AG10803 (cell line): ENCODE results near the gene BTBD16.

ENCODE experiments used
- DNase-seq: peaks from one replicate; pipeline ENCODE4 v3.0.0; 2010; ENCODE audit warnings: low read depth
- H3K4me3 ChIP-seq: 2 replicates; pipeline ENCODE4 v1.5.1; 2011; ENCODE audit warnings: mild to moderate bottlenecking, low read length, control low read depth
- CTCF ChIP-seq: conservative IDR thresholded peaks from 2 replicates; pipeline ENCODE4 v1.5.1; 2011; ENCODE audit warnings: mild to moderate bottlenecking, low read length, control low read depth, inconsistent platforms

BTBD16 gene

DNA sequence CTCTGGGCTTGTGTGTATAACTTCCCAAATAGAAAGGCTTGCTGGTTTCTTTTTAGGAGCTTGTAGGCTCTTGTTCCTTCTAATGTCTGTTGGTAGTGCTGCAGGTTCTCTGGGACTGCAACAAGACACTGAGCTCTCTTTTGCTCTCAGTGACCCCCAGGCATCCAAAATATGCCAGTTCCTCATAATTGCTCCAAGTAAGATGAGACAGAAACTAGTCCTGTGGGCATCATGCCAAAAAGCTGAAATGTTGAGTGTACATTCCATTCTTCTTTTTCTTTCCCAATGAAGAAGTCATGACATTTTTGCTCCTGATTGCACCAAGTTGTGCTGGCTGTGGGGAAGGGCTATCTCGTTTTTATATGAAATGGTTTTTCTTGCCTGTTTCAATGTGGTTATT is 7.1 kb upstream of the BTBD16 start:
- no peak overlapping the region for H3K4me3 ChIP-seq
- TF ChIP-seq CTCF = no peak
- DNase-seq = peak; percentile 96

DNA sequence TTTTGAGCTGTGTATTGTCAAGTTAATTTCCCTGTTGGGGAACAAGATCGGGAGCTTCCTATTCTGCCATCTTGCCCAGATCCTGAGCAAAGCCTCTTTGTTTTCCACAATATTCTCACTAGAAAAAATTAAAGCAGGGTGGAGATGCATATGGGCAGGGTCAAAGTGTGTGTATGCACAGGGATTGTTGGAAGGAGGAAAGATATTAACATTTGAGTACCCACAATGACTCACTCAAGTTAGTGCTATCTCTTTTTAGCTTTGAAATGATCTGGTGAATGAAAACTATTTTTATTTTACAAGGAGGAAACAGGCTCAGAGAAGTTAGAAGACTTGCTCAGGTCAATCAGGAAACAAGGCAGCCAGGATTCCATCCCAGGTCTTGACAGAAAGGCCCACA is 6.7 kb upstream of the BTBD16 start:
- DNase-seq = no peak
- no peak for TF ChIP-seq CTCF
- no peak overlapping the region for H3K4me3 ChIP-seq

DNA sequence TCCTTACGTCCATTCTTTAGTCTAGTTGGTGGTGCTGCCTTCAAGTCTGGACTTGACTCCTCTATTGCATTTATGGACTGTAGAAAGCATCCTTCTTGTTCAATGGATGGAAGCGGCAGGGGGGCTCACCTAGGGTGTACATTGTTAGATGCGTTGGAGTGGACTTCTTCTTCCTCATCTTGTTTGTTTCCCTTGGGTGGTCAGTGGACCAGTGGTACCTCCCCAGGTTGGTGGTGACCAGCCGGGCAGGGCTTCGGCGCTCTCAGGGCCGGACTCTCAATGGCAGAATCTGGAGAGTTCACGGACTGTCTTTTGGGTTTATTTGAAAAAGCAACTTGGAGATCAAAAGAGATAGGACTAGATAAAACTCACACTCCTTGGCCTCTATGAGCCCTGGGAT is 6.2 kb upstream of the BTBD16 start:
- no peak for TF ChIP-seq CTCF
- no peak for DNase-seq
- no peak overlapping the region for H3K4me3 ChIP-seq

GRCh38 chr10:122265896-122266295 is 5.2 kb upstream of the BTBD16 start:
- no peak overlapping the region for H3K4me3 ChIP-seq
- TF ChIP-seq CTCF = no peak
- DNase-seq = no peak

DNA sequence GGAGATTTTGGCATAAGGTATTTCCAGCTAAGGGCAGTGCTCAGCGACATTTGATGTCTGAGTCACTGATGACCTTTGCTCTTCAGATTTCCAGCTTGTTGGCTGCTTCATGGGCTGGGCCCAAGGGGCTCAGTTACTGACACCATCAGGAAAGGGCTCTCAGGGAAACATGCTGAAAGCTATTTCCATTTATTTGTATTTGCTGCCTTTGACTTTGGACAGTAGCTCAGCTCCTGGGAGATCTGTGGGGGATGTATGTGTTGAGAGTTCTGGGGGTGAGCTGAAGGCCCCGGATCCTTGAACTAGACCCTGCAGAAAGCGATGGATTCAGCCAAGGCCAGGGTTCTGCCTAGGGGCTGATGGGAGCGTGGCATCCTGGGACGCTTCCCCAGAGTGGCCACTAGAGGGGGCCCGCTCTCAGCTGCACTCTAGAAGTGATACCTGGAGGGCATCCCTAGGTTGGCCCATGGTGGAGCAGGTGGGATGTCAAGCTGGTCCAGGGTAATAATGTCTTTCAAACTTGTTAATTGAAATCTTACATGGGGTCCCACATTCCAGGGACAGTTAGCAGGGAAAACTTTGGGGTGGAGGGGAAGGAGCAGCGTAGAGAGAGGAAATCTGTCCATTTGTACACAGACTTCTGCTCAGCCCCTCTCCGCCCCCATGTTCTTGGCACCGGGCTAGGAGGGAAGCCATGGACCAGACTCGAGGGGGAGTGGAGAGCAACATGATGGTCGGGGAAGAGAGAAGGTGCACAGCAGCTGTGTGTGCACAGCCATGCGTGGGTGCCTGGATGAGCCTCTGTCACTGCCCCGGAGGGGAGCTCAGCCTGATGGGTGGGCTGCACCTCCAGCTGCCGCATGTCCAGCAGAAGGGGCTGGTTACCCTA is 3.0 kb upstream of the BTBD16 start:
- DNase-seq = no peak

GRCh38 chr10:122269059-122269687 is 1.9 kb upstream of the BTBD16 start:
- no peak for TF ChIP-seq CTCF
- DNase-seq = no peak
- no peak overlapping the region for H3K4me3 ChIP-seq

More for the DNA sequence above, 3.0 kb upstream of the BTBD16 start:
- no peak overlapping the region for H3K4me3 ChIP-seq
- peak; percentile 92 for TF ChIP-seq CTCF
